Aorta (tissue), 5 donors: ENCODE data around the gene WHRN. TPM values are rescaled to one million over a fixed set of nuclear protein-coding genes. Genes with fewer than 3 reads are reported as not detected.

Experiments
- ATAC-seq: fragments of 200-7000 bp; cut with Tn5 transposase; one replicate; pipeline ENCODE4 v1.9.1; 2022; ENCODE audit warnings: moderate library complexity; ENCODE audit not compliant: low FRiP score
- DNase-seq, 2 donors: peaks; one replicate each; pipeline ENCODE4 v3.0.0-alpha.2; 2020
- H3K27ac ChIP-seq, 2 donors: one replicate each; pipeline ENCODE4 v1.5.1; 2013; ENCODE audit warnings: low read length in 2 of 2, mild to moderate bottlenecking in 2 of 2, moderate library complexity in 2 of 2, control low read depth in 1 of 2, inconsistent platforms in 1 of 2, low read depth in 1 of 2
- H3K27me3 ChIP-seq, 2 donors: one replicate each; pipeline ENCODE4 v1.6.1; 2013; ENCODE audit warnings: control low read depth in 1 of 2, low read length in 1 of 2, mild to moderate bottlenecking in 1 of 2, moderate library complexity in 1 of 2; ENCODE audit not compliant: insufficient read depth in 2 of 2, control insufficient read depth in 1 of 2
- H3K36me3 ChIP-seq, 2 donors: one replicate each; pipeline ENCODE4 v1.6.1; 2013; ENCODE audit warnings: control low read depth in 1 of 2, low read length in 1 of 2, mild to moderate bottlenecking in 1 of 2; ENCODE audit not compliant: insufficient read depth in 2 of 2, control insufficient read depth in 1 of 2
- H3K4me1 ChIP-seq, 2 donors: one replicate each; pipeline ENCODE4 v1.6.1; 2013; ENCODE audit warnings: low read length in 2 of 2, control low read depth in 1 of 2, mild to moderate bottlenecking in 1 of 2, moderate library complexity in 1 of 2; ENCODE audit not compliant: insufficient read depth in 2 of 2, control insufficient read depth in 1 of 2
- H3K4me3 ChIP-seq, 2 donors: one replicate each; pipeline ENCODE4 v1.5.1; 2013; ENCODE audit warnings: low read length in 2 of 2, control low read depth in 1 of 2, mild to moderate bottlenecking in 1 of 2
- H3K9me3 ChIP-seq: one replicate; pipeline ENCODE4 v1.6.1; 2013; ENCODE audit warnings: mild to moderate bottlenecking, low read length; ENCODE audit not compliant: control insufficient read depth
- WGBS, 2 donors: extraction: QIAGEN DNeasy Blood & Tissue Kit; methylation state at CpG; one replicate each; pipeline ENCODE4 v1.1.7; 2013; 5-methylcytosine and 5-hydroxymethylcytosine counted together
- intact Hi-C, 2 donors: fragments of 100-400 bp; cut with DNase I; formaldehyde crosslinking; loops; one replicate each; pipeline versions ENCODE4 v1.14.2 to v1.15.0; 2022
- polyA plus RNA-seq, 2 donors: library from polyadenylated mRNA; stranded (reverse); fragments of 200-250 nt; gene quantifications; one replicate each; pipeline ENCODE4 v1.2.3, GENCODE V29; 2013
- total RNA-seq, 2 donors: library from RNA; stranded (reverse); fragmentation: NEBNext Ultra II Directional; extraction: Animal tissue kit (Norgen Biotek cat#: 25700); gene quantifications; one replicate each; pipeline ENCODE4 v1.2.1, GENCODE V29; 2021
- donor health status: healthy with polysubstance abuse.
- donor health status: Bipolar disorder and iron deficiency.
- donor health status: DM: no; HTN: no; CAD: no.
- donor health status: DM: no; HTN: no; CAD: no.
- donor health status: DM: yes; HTN: yes; CAD: no.

The WHRN gene
- total and polyA plus RNA-seq, 4 donors: 1.5 to 4.0 (median 3.6) TPM

- H3K4me1 ChIP-seq: peaks cover 0 to 2% of the 10 kb centered on the region in 2 donors
- H3K27ac ChIP-seq: no peak overlapping the region
- ATAC-seq: no peak
Observed at GRCh38 chr9:114395768-114396167, 109.5 kb downstream of the WHRN start.

GRCh38 chr9:114395334-114395617 is 110.0 kb downstream of the WHRN start:
- peak overlapping the region in 1 of 2 donors; percentile 59 for H3K27ac ChIP-seq
- ATAC-seq: no peak
- DNase-seq: no peak
- H3K9me3 ChIP-seq: no peaks in the 10 kb centered on the region
- peaks cover 0 to 2% of the 10 kb centered on the region in 2 donors for H3K4me1 ChIP-seq
- 15 to 20% methylated on average over 5 of the region's 5 CpGs for WGBS, 2 donors
- intact Hi-C loops: no loop called here
- no peaks in the 10 kb centered on the region for H3K27me3 ChIP-seq
- no peaks in the 10 kb centered on the region for H3K36me3 ChIP-seq
- no peak overlapping the region for H3K4me3 ChIP-seq

More at GRCh38 chr9:114395768-114396167, 109.5 kb downstream of the WHRN start:
- 87 to 92% methylated on average over 5 of the region's 5 CpGs for WGBS, 2 donors
- Histone ChIP-seq H3K4me3 (no peak overlapping the region), H3K27me3 (no peaks in the 10 kb centered on the region), H3K9me3 (no peaks in the 10 kb centered on the region), H3K36me3 (no peaks in the 10 kb centered on the region)
- no peak for DNase-seq
- intact Hi-C loops: no loop called here

GRCh38 chr9:114394523-114395333 is 110.5 kb downstream of the WHRN start:
- Histone ChIP-seq H3K4me3 (no peak overlapping the region), H3K36me3 (no peaks in the 10 kb centered on the region), H3K27me3 (no peaks in the 10 kb centered on the region), H3K9me3 (no peaks in the 10 kb centered on the region), H3K27ac (peak overlapping the region in 1 of 2 donors; percentile 59), H3K4me1 (peaks cover 0 to 2% of the 10 kb centered on the region in 2 donors)
- no peak for ATAC-seq
- WGBS, 2 donors: 22 to 23% methylated on average over 7 of the region's 7 CpGs
- intact Hi-C loops: no loop called here
- DNase-seq: no peak

- ATAC-seq (no peak), DNase-seq (no peak)
- Histone ChIP-seq H3K4me1 (peaks cover 0 to 2% of the 10 kb centered on the region in 2 donors), H3K9me3 (no peaks in the 10 kb centered on the region), H3K4me3 (no peak overlapping the region), H3K27me3 (no peaks in the 10 kb centered on the region), H3K36me3 (no peaks in the 10 kb centered on the region), H3K27ac (peak overlapping the region in 1 of 2 donors; percentile 66)
- intact Hi-C loops: no loop called here
- 5 to 6% methylated on average over 3 of the region's 3 CpGs for WGBS, 2 donors
Observed at GRCh38 chr9:114392749-114393112, 112.5 kb downstream of the WHRN start.

- Histone ChIP-seq H3K4me1 (no peaks in the 10 kb centered on the region), H3K9me3 (no peaks in the 10 kb centered on the region), H3K36me3 (no peaks in the 10 kb centered on the region), H3K27me3 (no peaks in the 10 kb centered on the region), H3K4me3 (no peak overlapping the region), H3K27ac (no peak overlapping the region)
- intact Hi-C loops: no loop called here
- no peak for ATAC-seq
- WGBS, 2 donors: 87 to 88% methylated on average over 2 of the region's 2 CpGs
- no peak for DNase-seq
Observed at GRCh38 chr9:114390952-114391351, 114.3 kb downstream of the WHRN start.

GRCh38 chr9:114389612-114390368 is 115.5 kb downstream of the WHRN start:
- intact Hi-C loops: loop anchor here in 1 of 2 donors (5.0 kb wide), 1 partner anchor 42 kb away; no protein-coding TSS in a partner anchor
- H3K36me3 ChIP-seq: no peaks in the 10 kb centered on the region

GRCh38 chr9:114388764-114389375 is 116.4 kb downstream of the WHRN start:
- Histone ChIP-seq H3K4me3 (no peak overlapping the region), H3K27me3 (no peaks in the 10 kb centered on the region), H3K4me1 (no peaks in the 10 kb centered on the region), H3K9me3 (no peaks in the 10 kb centered on the region), H3K27ac (peak overlapping the region in 1 of 2 donors; percentile 83), H3K36me3 (no peaks in the 10 kb centered on the region)
- intact Hi-C loops: loop anchor here in 1 of 2 donors (5.0 kb wide), 1 partner anchor 42 kb away; no protein-coding TSS in a partner anchor
- ATAC-seq (no peak), DNase-seq (no peak)
- 64 to 72% methylated on average over 8 to 9 of the region's 9 CpGs for WGBS, 2 donors

More at GRCh38 chr9:114389612-114390368, 115.5 kb downstream of the WHRN start:
- DNase-seq (no peak), ATAC-seq (no peak)
- Histone ChIP-seq H3K9me3 (no peaks in the 10 kb centered on the region), H3K4me1 (no peaks in the 10 kb centered on the region), H3K4me3 (no peak overlapping the region), H3K27me3 (no peaks in the 10 kb centered on the region), H3K27ac (no peak overlapping the region)
- WGBS, 2 donors: 73% methylated on average over 7 of the region's 7 CpGs

GRCh38 chr9:114388357-114388682 is 117.0 kb downstream of the WHRN start:
- peak overlapping the region; percentile 20 to 83 for H3K27ac ChIP-seq
- DNase-seq (no peak), ATAC-seq (no peak)
- no peaks in the 10 kb centered on the region for H3K9me3 ChIP-seq
- intact Hi-C loops: loop anchor here in 1 of 2 donors (5.0 kb wide), 1 partner anchor 41 kb away; no protein-coding TSS in a partner anchor
- no peaks in the 10 kb centered on the region for H3K36me3 ChIP-seq
- H3K4me3 ChIP-seq: no peak overlapping the region
- no peaks in the 10 kb centered on the region for H3K4me1 ChIP-seq
- no peaks in the 10 kb centered on the region for H3K27me3 ChIP-seq
- WGBS, 2 donors: 42 to 50% methylated on average over 9 of the region's 9 CpGs
